HEK293 (cell line): ENCODE results near the gene HP.

ENCODE experiments used
- EGR2 ChIP-seq: fragments of 450-650 bp; formaldehyde crosslinking; IDR thresholded peaks from 2 replicates; pipeline ENCODE4 v1.5.1; 2016; ENCODE audit warnings: low read depth, missing biosample characterization, missing genetic modification characterization
- IKZF3 ChIP-seq: fragments of 450-650 bp; IDR thresholded peaks from 2 replicates; pipeline ENCODE4 v1.5.0; 2018; ENCODE audit warnings: missing biosample characterization, mild to moderate bottlenecking, missing genetic modification characterization, moderate library complexity
- KLF9 ChIP-seq: fragments of 450-650 bp; formaldehyde crosslinking; IDR thresholded peaks from 2 replicates; pipeline ENCODE4 v1.5.1; 2016; ENCODE audit warnings: missing biosample characterization, missing genetic modification characterization, low read depth
- MZF1 ChIP-seq: fragments of 450-650 bp; formaldehyde crosslinking; IDR thresholded peaks from 2 replicates; pipeline ENCODE4 v1.5.1; 2017; ENCODE audit warnings: missing biosample characterization, missing genetic modification characterization, borderline replicate concordance
- ZBTB20 ChIP-seq: fragments of 450-650 bp; formaldehyde crosslinking; IDR thresholded peaks from 2 replicates; pipeline ENCODE4 v1.5.1; 2016; ENCODE audit warnings: missing biosample characterization, missing genetic modification characterization
- ZFP41 ChIP-seq: fragments of 450-650 bp; formaldehyde crosslinking; IDR thresholded peaks from 2 replicates; pipeline ENCODE4 v1.5.1; 2016; ENCODE audit warnings: missing biosample characterization, missing genetic modification characterization, borderline replicate concordance
- ZNF132 ChIP-seq: fragments of 450-650 bp; formaldehyde crosslinking; IDR thresholded peaks from 2 replicates; pipeline ENCODE4 v1.5.1; 2017; ENCODE audit warnings: missing biosample characterization, missing genetic modification characterization, borderline replicate concordance
- ZNF140 ChIP-seq: fragments of 450-650 bp; formaldehyde crosslinking; IDR thresholded peaks from 2 replicates; pipeline ENCODE4 v1.5.1; 2016; ENCODE audit warnings: missing biosample characterization, missing genetic modification characterization
- ZNF157 ChIP-seq: fragments of 450-650 bp; formaldehyde crosslinking; IDR thresholded peaks from 2 replicates; pipeline ENCODE4 v1.5.1; 2016; ENCODE audit warnings: missing biosample characterization, missing genetic modification characterization
- ZNF174 ChIP-seq: fragments of 450-650 bp; formaldehyde crosslinking; IDR thresholded peaks from 2 replicates; pipeline ENCODE4 v1.5.0; 2017; ENCODE audit warnings: missing biosample characterization, mild to moderate bottlenecking, missing genetic modification characterization
- ZNF354C ChIP-seq: fragments of 450-650 bp; formaldehyde crosslinking; IDR thresholded peaks from 2 replicates; pipeline ENCODE4 v1.5.1; 2016; ENCODE audit warnings: missing biosample characterization, missing genetic modification characterization, low read depth, borderline replicate concordance
- ZNF366 ChIP-seq: fragments of 450-650 bp; formaldehyde crosslinking; conservative IDR thresholded peaks from 2 replicates; pipeline ENCODE4 v1.5.1; 2016; ENCODE audit warnings: missing biosample characterization, missing genetic modification characterization
- ZNF394 ChIP-seq: fragments of 450-650 bp; formaldehyde crosslinking; IDR thresholded peaks from 2 replicates; pipeline ENCODE4 v1.5.1; 2016; ENCODE audit warnings: missing biosample characterization, missing genetic modification characterization, mild to moderate bottlenecking, moderate library complexity, borderline replicate concordance
- ZNF433 ChIP-seq: fragments of 450-650 bp; formaldehyde crosslinking; IDR thresholded peaks from 2 replicates; pipeline ENCODE4 v1.5.1; 2016; ENCODE audit warnings: missing biosample characterization, missing genetic modification characterization, low read depth
- ZNF529 ChIP-seq: fragments of 450-650 bp; formaldehyde crosslinking; IDR thresholded peaks from 2 replicates; pipeline ENCODE4 v1.5.1; 2017; ENCODE audit warnings: missing genetic modification characterization, missing biosample characterization; ENCODE audit not compliant: insufficient replicate concordance
- ZNF560 ChIP-seq: fragments of 450-650 bp; formaldehyde crosslinking; IDR thresholded peaks from 2 replicates; pipeline ENCODE4 v1.5.1; 2017; ENCODE audit warnings: missing biosample characterization, missing genetic modification characterization, borderline replicate concordance
- ZNF747 ChIP-seq: fragments of 450-650 bp; formaldehyde crosslinking; IDR thresholded peaks from 2 replicates; pipeline ENCODE4 v1.5.1; 2016; ENCODE audit warnings: missing biosample characterization, missing genetic modification characterization
- ZNF785 ChIP-seq: fragments of 450-650 bp; formaldehyde crosslinking; IDR thresholded peaks from 2 replicates; pipeline ENCODE4 v1.5.1; 2016; ENCODE audit warnings: missing biosample characterization, missing genetic modification characterization
- ZNF830 ChIP-seq: fragments of 450-650 bp; IDR thresholded peaks from 2 replicates; pipeline ENCODE4 v1.5.0; 2018; ENCODE audit warnings: missing biosample characterization, missing genetic modification characterization, low read depth, mild to moderate bottlenecking, moderate library complexity
- ZSCAN16 ChIP-seq: fragments of 450-650 bp; formaldehyde crosslinking; IDR thresholded peaks from 2 replicates; pipeline ENCODE4 v1.5.1; 2016; ENCODE audit warnings: missing biosample characterization, missing genetic modification characterization
- TF ChIP-seq, protein P1 (sequence below): fragments of 450-650 bp; formaldehyde crosslinking; IDR thresholded peaks from 2 replicates; pipeline ENCODE4 v1.5.1; 2016; ENCODE audit warnings: missing biosample characterization, missing genetic modification characterization
- TF ChIP-seq, protein P2 (sequence below): fragments of 450-650 bp; formaldehyde crosslinking; IDR thresholded peaks from 2 replicates; pipeline ENCODE4 v1.5.1; 2017; ENCODE audit warnings: missing biosample characterization, missing genetic modification characterization
- TF ChIP-seq, protein P3 (sequence below): sonication (generic); formaldehyde crosslinking; IDR thresholded peaks from 2 replicates; pipeline ENCODE4 v1.8.1; 2022; ENCODE audit warnings: mild to moderate bottlenecking, moderate library complexity, missing genetic modification reagents
- TF ChIP-seq, protein P4 (sequence below): fragments of 450-650 bp; IDR thresholded peaks from 2 replicates; pipeline ENCODE4 v1.5.1; 2018; ENCODE audit warnings: missing biosample characterization, missing genetic modification characterization
- TF ChIP-seq, protein P5 (sequence below): fragments of 450-650 bp; formaldehyde crosslinking; IDR thresholded peaks from 2 replicates; pipeline ENCODE4 v1.5.1; 2016; ENCODE audit warnings: missing biosample characterization, missing genetic modification characterization, borderline replicate concordance
- TF ChIP-seq, protein P6 (sequence below): fragments of 450-650 bp; formaldehyde crosslinking; IDR thresholded peaks from 2 replicates; pipeline ENCODE4 v1.5.1; 2016; ENCODE audit warnings: missing biosample characterization, missing genetic modification characterization
- TF ChIP-seq, protein P7 (sequence below): fragments of 450-650 bp; formaldehyde crosslinking; IDR thresholded peaks from 2 replicates; pipeline ENCODE4 v1.5.1; 2016; ENCODE audit warnings: missing biosample characterization, missing genetic modification characterization

HP gene

DNA sequence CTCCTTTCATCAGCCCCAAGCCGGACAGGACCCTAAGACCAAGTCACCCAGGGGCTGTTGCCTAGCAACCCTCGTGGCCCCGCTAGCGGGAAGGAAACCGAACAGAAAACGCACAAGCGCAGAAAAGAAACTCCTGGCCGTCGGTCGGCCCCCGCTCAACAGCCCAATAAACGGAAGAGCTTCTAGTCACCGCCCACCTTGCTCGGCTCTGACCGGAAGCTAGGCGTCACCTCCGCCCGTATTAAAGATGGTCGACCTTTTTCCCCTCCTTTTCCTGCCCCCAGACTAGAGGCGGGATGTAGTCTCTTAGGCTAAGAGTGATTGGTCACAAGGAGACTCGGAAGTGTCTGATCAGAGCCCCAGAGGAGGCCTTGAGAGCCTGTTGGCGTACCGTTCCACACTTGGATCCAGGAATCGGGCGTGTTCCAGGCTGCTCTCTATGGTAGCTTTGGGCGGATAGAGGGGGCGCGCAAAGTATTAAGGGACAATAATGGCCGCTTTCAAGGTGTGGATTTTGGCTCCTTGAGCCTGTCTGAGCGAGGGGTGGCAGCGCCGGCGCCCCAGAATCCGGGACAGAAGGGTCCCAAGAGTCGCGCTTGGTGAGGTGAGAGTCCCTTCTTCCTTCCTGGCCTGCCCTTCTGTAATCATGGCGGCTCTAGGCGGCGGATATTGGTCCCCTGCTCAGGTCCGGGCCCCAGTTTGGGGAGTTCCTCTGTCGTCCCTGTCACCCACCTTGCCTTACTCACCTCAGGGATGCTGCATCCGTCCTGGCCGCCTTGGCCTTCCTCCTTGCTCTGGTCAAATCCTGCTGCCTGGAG is 39.4 kb downstream of the HP start, which contains the start of the genes DHX38 and TXNL4B (continued):
- TF ChIP-seq, protein P1, sequence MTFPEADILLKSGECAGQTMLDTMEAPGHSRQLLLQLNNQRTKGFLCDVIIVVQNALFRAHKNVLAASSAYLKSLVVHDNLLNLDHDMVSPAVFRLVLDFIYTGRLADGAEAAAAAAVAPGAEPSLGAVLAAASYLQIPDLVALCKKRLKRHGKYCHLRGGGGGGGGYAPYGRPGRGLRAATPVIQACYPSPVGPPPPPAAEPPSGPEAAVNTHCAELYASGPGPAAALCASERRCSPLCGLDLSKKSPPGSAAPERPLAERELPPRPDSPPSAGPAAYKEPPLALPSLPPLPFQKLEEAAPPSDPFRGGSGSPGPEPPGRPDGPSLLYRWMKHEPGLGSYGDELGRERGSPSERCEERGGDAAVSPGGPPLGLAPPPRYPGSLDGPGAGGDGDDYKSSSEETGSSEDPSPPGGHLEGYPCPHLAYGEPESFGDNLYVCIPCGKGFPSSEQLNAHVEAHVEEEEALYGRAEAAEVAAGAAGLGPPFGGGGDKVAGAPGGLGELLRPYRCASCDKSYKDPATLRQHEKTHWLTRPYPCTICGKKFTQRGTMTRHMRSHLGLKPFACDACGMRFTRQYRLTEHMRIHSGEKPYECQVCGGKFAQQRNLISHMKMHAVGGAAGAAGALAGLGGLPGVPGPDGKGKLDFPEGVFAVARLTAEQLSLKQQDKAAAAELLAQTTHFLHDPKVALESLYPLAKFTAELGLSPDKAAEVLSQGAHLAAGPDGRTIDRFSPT (tag by site-specific recombination) = no peak
- TF ChIP-seq KLF9 (tag by site-specific recombination) = peak; percentile 70
- no peak for TF ChIP-seq ZNF132 (tag by site-specific recombination)
- TF ChIP-seq, protein P2, sequence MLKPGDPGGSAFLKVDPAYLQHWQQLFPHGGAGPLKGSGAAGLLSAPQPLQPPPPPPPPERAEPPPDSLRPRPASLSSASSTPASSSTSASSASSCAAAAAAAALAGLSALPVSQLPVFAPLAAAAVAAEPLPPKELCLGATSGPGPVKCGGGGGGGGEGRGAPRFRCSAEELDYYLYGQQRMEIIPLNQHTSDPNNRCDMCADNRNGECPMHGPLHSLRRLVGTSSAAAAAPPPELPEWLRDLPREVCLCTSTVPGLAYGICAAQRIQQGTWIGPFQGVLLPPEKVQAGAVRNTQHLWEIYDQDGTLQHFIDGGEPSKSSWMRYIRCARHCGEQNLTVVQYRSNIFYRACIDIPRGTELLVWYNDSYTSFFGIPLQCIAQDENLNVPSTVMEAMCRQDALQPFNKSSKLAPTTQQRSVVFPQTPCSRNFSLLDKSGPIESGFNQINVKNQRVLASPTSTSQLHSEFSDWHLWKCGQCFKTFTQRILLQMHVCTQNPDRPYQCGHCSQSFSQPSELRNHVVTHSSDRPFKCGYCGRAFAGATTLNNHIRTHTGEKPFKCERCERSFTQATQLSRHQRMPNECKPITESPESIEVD (tag by site-specific recombination) = no peak
- TF ChIP-seq, protein P3, sequence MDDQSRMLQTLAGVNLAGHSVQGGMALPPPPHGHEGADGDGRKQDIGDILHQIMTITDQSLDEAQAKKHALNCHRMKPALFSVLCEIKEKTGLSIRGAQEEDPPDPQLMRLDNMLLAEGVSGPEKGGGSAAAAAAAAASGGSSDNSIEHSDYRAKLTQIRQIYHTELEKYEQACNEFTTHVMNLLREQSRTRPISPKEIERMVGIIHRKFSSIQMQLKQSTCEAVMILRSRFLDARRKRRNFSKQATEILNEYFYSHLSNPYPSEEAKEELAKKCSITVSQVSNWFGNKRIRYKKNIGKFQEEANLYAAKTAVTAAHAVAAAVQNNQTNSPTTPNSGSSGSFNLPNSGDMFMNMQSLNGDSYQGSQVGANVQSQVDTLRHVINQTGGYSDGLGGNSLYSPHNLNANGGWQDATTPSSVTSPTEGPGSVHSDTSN (CRISPR knock-in tag) = 0 out of 2 replicates have a peak, but pooled peaks have one; percentile 24
- TF ChIP-seq ZNF785 (tag by site-specific recombination) = no peak
- TF ChIP-seq ZNF560 (tag by site-specific recombination) = no peak
- peak; percentile 93 for TF ChIP-seq IKZF3 (tag by site-specific recombination)
- TF ChIP-seq, protein P4, sequence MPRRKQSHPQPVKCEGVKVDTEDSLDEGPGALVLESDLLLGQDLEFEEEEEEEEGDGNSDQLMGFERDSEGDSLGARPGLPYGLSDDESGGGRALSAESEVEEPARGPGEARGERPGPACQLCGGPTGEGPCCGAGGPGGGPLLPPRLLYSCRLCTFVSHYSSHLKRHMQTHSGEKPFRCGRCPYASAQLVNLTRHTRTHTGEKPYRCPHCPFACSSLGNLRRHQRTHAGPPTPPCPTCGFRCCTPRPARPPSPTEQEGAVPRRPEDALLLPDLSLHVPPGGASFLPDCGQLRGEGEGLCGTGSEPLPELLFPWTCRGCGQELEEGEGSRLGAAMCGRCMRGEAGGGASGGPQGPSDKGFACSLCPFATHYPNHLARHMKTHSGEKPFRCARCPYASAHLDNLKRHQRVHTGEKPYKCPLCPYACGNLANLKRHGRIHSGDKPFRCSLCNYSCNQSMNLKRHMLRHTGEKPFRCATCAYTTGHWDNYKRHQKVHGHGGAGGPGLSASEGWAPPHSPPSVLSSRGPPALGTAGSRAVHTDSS (tag by site-specific recombination) = no peak
- TF ChIP-seq ZNF140 (tag by site-specific recombination) = no peak
- TF ChIP-seq EGR2 (tag by site-specific recombination) = peak; percentile 68
- TF ChIP-seq, protein P5, sequence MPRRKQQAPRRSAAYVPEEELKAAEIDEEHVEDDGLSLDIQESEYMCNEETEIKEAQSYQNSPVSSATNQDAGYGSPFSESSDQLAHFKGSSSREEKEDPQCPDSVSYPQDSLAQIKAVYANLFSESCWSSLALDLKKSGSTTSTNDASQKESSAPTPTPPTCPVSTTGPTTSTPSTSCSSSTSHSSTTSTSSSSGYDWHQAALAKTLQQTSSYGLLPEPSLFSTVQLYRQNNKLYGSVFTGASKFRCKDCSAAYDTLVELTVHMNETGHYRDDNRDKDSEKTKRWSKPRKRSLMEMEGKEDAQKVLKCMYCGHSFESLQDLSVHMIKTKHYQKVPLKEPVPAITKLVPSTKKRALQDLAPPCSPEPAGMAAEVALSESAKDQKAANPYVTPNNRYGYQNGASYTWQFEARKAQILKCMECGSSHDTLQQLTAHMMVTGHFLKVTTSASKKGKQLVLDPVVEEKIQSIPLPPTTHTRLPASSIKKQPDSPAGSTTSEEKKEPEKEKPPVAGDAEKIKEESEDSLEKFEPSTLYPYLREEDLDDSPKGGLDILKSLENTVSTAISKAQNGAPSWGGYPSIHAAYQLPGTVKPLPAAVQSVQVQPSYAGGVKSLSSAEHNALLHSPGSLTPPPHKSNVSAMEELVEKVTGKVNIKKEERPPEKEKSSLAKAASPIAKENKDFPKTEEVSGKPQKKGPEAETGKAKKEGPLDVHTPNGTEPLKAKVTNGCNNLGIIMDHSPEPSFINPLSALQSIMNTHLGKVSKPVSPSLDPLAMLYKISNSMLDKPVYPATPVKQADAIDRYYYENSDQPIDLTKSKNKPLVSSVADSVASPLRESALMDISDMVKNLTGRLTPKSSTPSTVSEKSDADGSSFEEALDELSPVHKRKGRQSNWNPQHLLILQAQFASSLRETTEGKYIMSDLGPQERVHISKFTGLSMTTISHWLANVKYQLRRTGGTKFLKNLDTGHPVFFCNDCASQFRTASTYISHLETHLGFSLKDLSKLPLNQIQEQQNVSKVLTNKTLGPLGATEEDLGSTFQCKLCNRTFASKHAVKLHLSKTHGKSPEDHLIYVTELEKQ (tag by site-specific recombination) = no peak
- no peak for TF ChIP-seq ZNF394
- no peak for TF ChIP-seq ZFP41 (tag by site-specific recombination)
- TF ChIP-seq MZF1 (tag by site-specific recombination) = no peak
- TF ChIP-seq ZNF174 (tag by site-specific recombination) = no peak
- TF ChIP-seq ZNF830 = no peak
- TF ChIP-seq ZSCAN16 (tag by site-specific recombination) = no peak
- no peak for TF ChIP-seq ZNF747 (tag by site-specific recombination)
- no peak for TF ChIP-seq ZNF529 (tag by site-specific recombination)
- TF ChIP-seq ZNF366 (tag by site-specific recombination) = peak; percentile 68; the same call in 1 of the 2 replicates
- TF ChIP-seq, protein P6, sequence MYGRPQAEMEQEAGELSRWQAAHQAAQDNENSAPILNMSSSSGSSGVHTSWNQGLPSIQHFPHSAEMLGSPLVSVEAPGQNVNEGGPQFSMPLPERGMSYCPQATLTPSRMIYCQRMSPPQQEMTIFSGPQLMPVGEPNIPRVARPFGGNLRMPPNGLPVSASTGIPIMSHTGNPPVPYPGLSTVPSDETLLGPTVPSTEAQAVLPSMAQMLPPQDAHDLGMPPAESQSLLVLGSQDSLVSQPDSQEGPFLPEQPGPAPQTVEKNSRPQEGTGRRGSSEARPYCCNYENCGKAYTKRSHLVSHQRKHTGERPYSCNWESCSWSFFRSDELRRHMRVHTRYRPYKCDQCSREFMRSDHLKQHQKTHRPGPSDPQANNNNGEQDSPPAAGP (tag by site-specific recombination) = peak; percentile 44; the same call in 1 of the 2 replicates
- TF ChIP-seq, protein P7, sequence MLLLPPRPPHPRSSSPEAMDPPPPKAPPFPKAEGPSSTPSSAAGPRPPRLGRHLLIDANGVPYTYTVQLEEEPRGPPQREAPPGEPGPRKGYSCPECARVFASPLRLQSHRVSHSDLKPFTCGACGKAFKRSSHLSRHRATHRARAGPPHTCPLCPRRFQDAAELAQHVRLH = peak; percentile 81; the same call in 1 of the 2 replicates
- TF ChIP-seq ZNF157 = no peak
- no peak for TF ChIP-seq ZNF354C (tag by site-specific recombination)
- peak; percentile 59 for TF ChIP-seq ZBTB20
- TF ChIP-seq ZNF433 = no peak
